HG02970 (cell line): Measurements from ENCODE around the gene CCL16.

Experiments used
- ATAC-seq: cut with Tn5 transposase; IDR thresholded peaks from one replicate; pipeline ENCODE4 v1.9.1; 2021; ENCODE audit warnings: mild to moderate bottlenecking, moderate library complexity, moderate number of reproducible peaks; ENCODE audit not compliant: unreplicated experiment, low FRiP score

CCL16 gene

GRCh38 chr17:35988164-35988563, 6.9 kb upstream of the CCL16 start:
- ATAC-seq = no peak

DNA sequence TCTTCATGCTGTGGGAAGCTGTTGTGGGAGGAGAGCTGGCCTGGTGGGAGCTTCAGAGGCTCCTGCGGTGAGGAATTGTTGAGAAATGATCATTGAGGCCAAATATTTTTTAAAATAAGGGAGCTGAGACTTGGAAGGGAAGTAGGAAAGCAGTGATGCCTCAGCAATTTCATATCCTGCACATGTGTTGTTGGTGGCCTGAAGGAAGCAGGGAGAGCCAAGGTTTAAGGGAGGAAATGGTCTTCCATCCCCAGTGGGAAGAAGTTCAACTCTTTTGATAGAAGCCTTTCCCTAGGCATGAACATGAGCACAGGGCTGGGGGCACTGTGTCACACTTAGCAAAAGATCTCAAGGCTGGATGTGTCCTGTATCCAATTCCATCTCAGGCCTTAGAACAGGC, 5.3 kb upstream of the CCL16 start, which contains the start of gene CCL14:
Gene CCL14, minus strand, starts transcription at position 87 of the 400 bp plus-strand sequence. Its CDS starts 80 bp downstream, at position 7.
- ATAC-seq = no peak

GRCh38 chr17:35984140-35984539, 2.8 kb upstream of the CCL16 start:
- no peak for ATAC-seq

DNA sequence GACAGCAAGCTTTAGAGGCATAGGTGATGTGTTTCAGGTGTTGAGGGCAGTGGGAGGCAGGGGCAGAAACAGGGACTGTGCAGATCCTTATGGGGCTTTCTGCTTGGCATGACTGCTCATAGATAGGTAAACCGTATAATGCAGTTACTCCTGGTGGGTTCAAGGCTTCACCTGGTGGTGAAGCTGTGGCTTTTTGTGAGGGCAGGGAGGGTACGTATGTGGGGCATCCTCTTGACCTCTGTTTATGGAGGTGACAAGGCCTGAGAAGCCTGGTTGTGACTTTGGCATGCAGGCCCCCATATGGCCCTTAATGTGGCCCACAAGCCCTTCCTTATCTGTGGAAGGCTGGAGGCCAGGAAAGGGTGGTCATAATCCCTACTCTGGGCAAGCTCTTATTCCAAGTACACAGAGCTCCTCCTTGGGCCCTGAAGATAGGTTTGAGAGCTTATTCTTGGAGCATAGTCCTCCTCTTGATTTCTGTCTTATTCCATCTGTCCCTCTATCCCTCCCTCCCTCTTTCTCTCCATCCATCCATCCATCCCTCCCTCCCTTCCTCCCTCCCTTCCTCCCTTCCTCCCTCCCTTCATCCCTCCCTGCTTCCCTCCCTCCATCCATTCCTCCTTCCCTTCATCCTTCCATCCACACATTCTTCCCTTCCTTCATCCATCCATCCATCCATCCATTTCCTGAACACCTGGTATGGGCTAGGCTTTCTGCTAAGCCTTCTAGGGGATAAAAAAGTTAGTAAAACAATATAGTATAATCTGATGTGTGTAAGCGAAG, 1.3 kb upstream of the CCL16 start:
- ATAC-seq = no peak

DNA sequence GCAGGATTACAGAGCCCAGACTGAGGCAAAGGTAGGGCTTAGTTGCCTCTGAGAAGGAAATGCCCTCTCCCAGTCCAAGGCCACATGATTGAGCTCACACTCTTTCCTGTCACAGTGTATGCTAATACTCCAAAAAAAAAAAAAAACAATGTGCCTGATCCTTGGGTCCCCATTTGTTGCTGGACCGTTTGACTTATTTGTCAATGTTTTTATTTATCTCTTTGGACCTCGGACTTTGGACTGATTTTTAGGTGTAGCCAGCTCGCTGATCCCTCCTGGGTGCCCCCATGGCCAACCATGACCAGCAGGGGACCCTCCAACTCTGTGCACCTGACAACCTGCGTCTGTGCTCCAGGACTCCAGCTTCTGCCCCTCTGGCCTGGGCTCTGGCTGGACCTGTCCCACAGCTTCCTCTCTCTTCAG, 622 bp upstream of the CCL16 start:
- no peak for ATAC-seq

DNA sequence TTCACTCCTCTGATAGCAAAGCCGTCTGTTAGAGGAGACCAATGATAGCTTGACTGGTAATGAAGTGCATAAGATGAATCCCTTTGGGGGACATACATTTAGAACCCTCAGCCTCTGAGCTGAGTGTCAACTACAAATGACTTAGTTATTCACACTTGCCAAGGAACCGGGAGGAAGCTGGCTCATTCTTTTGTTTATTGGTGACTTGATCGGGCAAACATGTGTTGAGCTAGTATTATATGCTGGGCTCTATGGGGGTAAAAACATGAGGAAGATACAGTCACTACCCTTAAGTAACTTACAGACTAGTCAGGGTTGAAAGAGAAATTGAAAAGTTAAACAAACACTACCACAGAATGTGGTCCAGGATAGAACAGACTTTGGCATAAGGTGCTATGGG, 3.0 kb downstream of the CCL16 start:
- ATAC-seq = no peak

- no peak for ATAC-seq
These were observed 3.8 kb downstream of the CCL16 start for GRCh38 chr17:35977509-35977908.

GRCh38 chr17:35973333-35974260, 7.7 kb downstream of the CCL16 start:
- no peak for ATAC-seq

GRCh38 chr17:35972945-35973332, 8.4 kb downstream of the CCL16 start:
- ATAC-seq = no peak

- no peak for ATAC-seq
These were observed 8.8 kb downstream of the CCL16 start for GRCh38 chr17:35972535-35972934.

- ATAC-seq = no peak
These were observed 9.2 kb downstream of the CCL16 start for GRCh38 chr17:35972066-35972465.

- no peak for ATAC-seq
These were observed 11.5 kb downstream of the CCL16 start for GRCh38 chr17:35969558-35970380.

GRCh38 chr17:35968520-35969054, 12.7 kb downstream of the CCL16 start:
- ATAC-seq = no peak

- ATAC-seq = no peak
These were observed 16.0 kb downstream of the CCL16 start for GRCh38 chr17:35965272-35965671.

- no peak for ATAC-seq
These were observed 17.6 kb downstream of the CCL16 start for GRCh38 chr17:35963663-35964062.

DNA sequence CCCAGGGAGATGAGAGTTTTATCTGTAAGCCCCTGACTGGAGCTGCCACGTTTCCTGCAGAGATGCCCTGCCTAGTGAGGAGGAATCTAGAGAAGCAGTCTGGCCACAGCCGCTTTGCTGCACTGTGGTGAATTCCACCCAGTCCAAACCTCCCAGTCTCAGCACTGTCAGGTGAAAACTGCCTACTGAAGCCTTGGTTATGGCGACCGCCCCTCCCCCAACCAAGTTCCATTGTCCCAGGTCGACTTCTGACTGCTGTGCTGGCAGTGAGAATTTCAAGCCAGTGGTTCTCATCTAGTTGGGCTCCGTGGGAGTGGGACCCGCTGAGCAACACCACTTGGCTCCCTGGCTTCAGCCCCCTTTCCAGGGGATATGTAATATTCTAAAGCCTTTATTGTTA, 27.6 kb downstream of the CCL16 start:
- no peak for ATAC-seq

- ATAC-seq = no peak
These were observed 31.9 kb downstream of the CCL16 start for GRCh38 chr17:35949401-35949800.

- ATAC-seq = no peak
These were observed 33.2 kb downstream of the CCL16 start for GRCh38 chr17:35948092-35948491.

DNA sequence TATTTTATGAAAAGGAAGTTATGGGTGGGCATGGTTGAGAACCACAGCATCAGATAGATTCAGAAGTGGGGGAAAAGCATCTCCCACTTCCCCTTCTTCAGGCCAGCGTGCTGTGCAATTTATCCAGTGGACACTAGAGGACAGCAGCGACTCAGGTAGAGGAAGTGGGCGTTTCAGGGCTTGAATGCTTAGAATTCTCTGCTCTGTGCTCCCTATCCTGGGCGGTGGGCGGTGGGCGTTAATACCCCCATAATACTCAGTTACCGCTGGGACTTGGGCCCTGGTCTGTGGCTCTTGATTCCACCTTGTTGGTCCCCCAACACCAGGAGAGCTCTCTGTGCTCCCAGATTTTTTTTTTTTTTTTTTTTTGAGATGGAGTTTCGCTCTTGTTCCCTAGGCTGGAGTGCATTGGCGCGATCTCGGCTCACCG, 34.1 kb downstream of the CCL16 start:
- ATAC-seq = no peak

DNA sequence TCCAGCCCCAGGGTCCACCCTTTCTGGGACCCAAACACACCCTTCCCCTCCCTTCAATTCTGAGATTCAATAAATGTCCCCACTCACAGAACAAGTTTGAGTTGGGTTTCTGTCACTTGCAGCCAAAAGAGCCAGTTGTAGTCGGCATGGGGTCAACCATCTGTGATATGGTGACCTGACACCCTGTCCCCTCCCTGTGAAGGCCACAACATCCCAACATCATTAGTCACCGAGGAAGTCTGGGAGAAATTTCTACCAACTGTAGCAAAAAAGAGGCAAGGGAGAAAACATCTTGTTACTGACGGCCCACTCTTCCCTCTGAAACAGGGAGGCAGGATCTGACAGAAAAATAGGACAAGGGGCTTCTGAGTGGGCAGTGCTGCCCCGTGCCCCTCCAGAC, 37.1 kb downstream of the CCL16 start:
- no peak for ATAC-seq
